HUES6 (cell line): Measurements from ENCODE around the gene DLG1.

Experiments
- H3K27ac ChIP-seq: 2 replicates; pipeline ENCODE4 v1.7.0; 2013; ENCODE audit warnings: low read depth, mild to moderate bottlenecking, low read length, inconsistent platforms
- H3K27me3 ChIP-seq: 2 replicates; pipeline ENCODE4 v1.6.1; 2013; ENCODE audit warnings: low read length; ENCODE audit not compliant: control insufficient read depth, insufficient read depth
- H3K36me3 ChIP-seq: 2 replicates; pipeline ENCODE4 v1.6.1; 2013; ENCODE audit warnings: low read length; ENCODE audit not compliant: control insufficient read depth, insufficient read depth
- H3K4me1 ChIP-seq: 2 replicates; pipeline ENCODE4 v1.6.1; 2013; ENCODE audit warnings: low read length; ENCODE audit not compliant: control insufficient read depth, insufficient read depth
- H3K4me3 ChIP-seq: 2 replicates; pipeline ENCODE4 v1.5.1; 2013; ENCODE audit warnings: low read depth, low read length
- H3K9ac ChIP-seq: one replicate; pipeline ENCODE4 v1.6.1; 2013; ENCODE audit warnings: mild to moderate bottlenecking, low read length
- H3K9me3 ChIP-seq: 2 replicates; pipeline ENCODE4 v1.6.1; 2013; ENCODE audit warnings: low read depth, low read length; ENCODE audit not compliant: control insufficient read depth, insufficient read depth

The DLG1 gene

GRCh38 chr3:197015790-197016736 is 282.3 kb downstream of the DLG1 start:
- Histone ChIP-seq H3K4me1 (peaks cover 2% of the 10 kb centered on the region; the same call in 1 of the 2 replicates), H3K27ac (no peak overlapping the region), H3K36me3 (no peaks in the 10 kb centered on the region), H3K9ac (no peak overlapping the region), H3K9me3 (no peaks in the 10 kb centered on the region), H3K4me3 (no peak overlapping the region), H3K27me3 (no peaks in the 10 kb centered on the region)

GRCh38 chr3:197014942-197015575 is 283.4 kb downstream of the DLG1 start:
- Histone ChIP-seq H3K9ac (no peak overlapping the region), H3K4me1 (no peaks in the 10 kb centered on the region), H3K9me3 (no peaks in the 10 kb centered on the region), H3K4me3 (no peak overlapping the region), H3K36me3 (no peaks in the 10 kb centered on the region), H3K27ac (no peak overlapping the region), H3K27me3 (no peaks in the 10 kb centered on the region)

GRCh38 chr3:197014024-197014423 is 284.4 kb downstream of the DLG1 start:
- Histone ChIP-seq H3K27ac (no peak overlapping the region), H3K9me3 (no peaks in the 10 kb centered on the region), H3K36me3 (no peaks in the 10 kb centered on the region), H3K9ac (no peak overlapping the region), H3K4me3 (no peak overlapping the region), H3K27me3 (no peaks in the 10 kb centered on the region), H3K4me1 (no peaks in the 10 kb centered on the region)

GRCh38 chr3:197012540-197012883 is 285.9 kb downstream of the DLG1 start:
- Histone ChIP-seq H3K27me3 (no peaks in the 10 kb centered on the region), H3K4me3 (no peak overlapping the region), H3K27ac (no peak overlapping the region), H3K4me1 (peaks cover 7% of the 10 kb centered on the region; the same call in 1 of the 2 replicates), H3K9me3 (no peaks in the 10 kb centered on the region), H3K36me3 (no peaks in the 10 kb centered on the region), H3K9ac (no peak overlapping the region)

- no peaks in the 10 kb centered on the region for H3K27me3 ChIP-seq
- H3K36me3 ChIP-seq = no peaks in the 10 kb centered on the region
- no peak overlapping the region for H3K9ac ChIP-seq
- H3K4me3 ChIP-seq = no peak overlapping the region
- H3K9me3 ChIP-seq = no peaks in the 10 kb centered on the region
- no peak overlapping the region for H3K27ac ChIP-seq
- peaks cover 7% of the 10 kb centered on the region; the same call in 1 of the 2 replicates for H3K4me1 ChIP-seq
Observed at GRCh38 chr3:197011780-197012539, 286.5 kb downstream of the DLG1 start.

GRCh38 chr3:197010556-197011351 is 287.7 kb downstream of the DLG1 start:
- H3K4me1 ChIP-seq = peaks cover 7% of the 10 kb centered on the region; the same call in 1 of the 2 replicates
- no peak overlapping the region for H3K27ac ChIP-seq
- H3K9ac ChIP-seq = no peak overlapping the region
- no peaks in the 10 kb centered on the region for H3K36me3 ChIP-seq
- no peak overlapping the region for H3K4me3 ChIP-seq
- no peaks in the 10 kb centered on the region for H3K9me3 ChIP-seq
- no peaks in the 10 kb centered on the region for H3K27me3 ChIP-seq

GRCh38 chr3:197009532-197010019 is 288.8 kb downstream of the DLG1 start:
- no peak overlapping the region for H3K4me3 ChIP-seq
- peaks cover 7% of the 10 kb centered on the region; the same call in 1 of the 2 replicates for H3K4me1 ChIP-seq
- no peaks in the 10 kb centered on the region for H3K9me3 ChIP-seq
- H3K27me3 ChIP-seq = peaks cover 6% of the 10 kb centered on the region
- no peak overlapping the region for H3K27ac ChIP-seq
- no peak overlapping the region for H3K9ac ChIP-seq
- H3K36me3 ChIP-seq = no peaks in the 10 kb centered on the region

GRCh38 chr3:197008436-197009209 is 289.8 kb downstream of the DLG1 start:
- no peaks in the 10 kb centered on the region for H3K9me3 ChIP-seq
- H3K27ac ChIP-seq = no peak overlapping the region
- peaks cover 16% of the 10 kb centered on the region for H3K27me3 ChIP-seq
- no peak overlapping the region for H3K4me3 ChIP-seq
- H3K36me3 ChIP-seq = no peaks in the 10 kb centered on the region
- peaks cover 12% of the 10 kb centered on the region for H3K4me1 ChIP-seq
- H3K9ac ChIP-seq = no peak overlapping the region

GRCh38 chr3:197007953-197008352 is 290.5 kb downstream of the DLG1 start:
- peaks cover 12% of the 10 kb centered on the region for H3K4me1 ChIP-seq
- H3K9me3 ChIP-seq = no peaks in the 10 kb centered on the region
- no peaks in the 10 kb centered on the region for H3K36me3 ChIP-seq
- peaks cover 18% of the 10 kb centered on the region for H3K27me3 ChIP-seq
- H3K27ac ChIP-seq = no peak overlapping the region
- no peak overlapping the region for H3K4me3 ChIP-seq
- H3K9ac ChIP-seq = no peak overlapping the region
